Kidney tubule cell (primary cell): ENCODE results near the gene GCH1.
"Not testable (repeated sequence)": the region's sequence is repeated elsewhere in the genome, so short reads cannot be mapped to it uniquely, and the experiment has no call there.

Experiments used
- DNase-seq: peaks from one replicate; pipeline ENCODE4 v3.0.0-alpha.2; 2018; ENCODE audit warnings: low spot score

GCH1 gene, protein sequence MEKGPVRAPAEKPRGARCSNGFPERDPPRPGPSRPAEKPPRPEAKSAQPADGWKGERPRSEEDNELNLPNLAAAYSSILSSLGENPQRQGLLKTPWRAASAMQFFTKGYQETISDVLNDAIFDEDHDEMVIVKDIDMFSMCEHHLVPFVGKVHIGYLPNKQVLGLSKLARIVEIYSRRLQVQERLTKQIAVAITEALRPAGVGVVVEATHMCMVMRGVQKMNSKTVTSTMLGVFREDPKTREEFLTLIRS

DNA sequence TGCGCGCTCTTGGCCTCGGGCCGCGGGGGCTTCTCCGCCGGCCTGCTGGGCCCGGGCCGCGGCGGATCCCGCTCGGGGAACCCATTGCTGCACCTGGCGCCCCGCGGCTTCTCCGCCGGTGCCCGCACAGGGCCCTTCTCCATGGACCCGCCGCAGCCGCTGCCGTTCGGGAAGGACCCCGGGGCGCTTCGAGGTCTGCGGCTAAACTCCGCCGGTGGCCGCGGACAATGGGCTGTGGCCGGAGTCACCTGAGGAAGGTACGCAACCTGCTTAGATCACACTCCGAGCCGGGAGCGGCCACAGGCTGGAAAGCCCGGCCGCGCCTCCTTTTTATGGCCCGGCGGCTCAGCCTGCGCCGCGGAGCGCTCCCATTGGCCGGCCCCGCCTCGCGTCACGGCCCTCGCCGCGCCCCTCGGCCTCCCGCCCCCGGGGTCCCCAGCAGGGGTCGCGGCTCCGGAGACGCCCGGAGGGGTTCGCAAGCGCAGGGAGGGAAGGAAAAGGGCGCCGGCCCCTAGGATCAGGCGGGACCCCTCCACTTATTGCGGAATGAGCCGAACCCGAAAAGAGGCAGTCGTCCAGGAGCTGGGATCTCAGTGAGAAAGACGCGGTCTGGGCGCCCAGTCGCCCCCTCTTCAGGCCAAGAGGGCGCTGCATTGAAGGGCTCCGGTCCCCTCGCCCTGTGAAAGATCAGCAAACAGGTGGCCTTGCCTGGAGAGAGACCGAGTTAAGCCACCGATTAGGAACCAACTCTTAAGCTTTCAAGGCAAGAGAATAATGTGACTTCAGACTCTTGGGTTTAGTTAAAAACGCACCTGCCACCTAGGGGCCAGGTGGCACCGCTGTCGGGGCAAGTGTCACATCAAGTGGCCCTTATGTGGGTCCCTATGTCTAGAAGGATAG is at the start of gene GCH1:
TSS of gene GCH1 (minus strand) at position 306 of the 900 bp plus-strand sequence. CDS start at position 143, 163 bp downstream.
- DNase-seq, result peak; percentile 85

DNA sequence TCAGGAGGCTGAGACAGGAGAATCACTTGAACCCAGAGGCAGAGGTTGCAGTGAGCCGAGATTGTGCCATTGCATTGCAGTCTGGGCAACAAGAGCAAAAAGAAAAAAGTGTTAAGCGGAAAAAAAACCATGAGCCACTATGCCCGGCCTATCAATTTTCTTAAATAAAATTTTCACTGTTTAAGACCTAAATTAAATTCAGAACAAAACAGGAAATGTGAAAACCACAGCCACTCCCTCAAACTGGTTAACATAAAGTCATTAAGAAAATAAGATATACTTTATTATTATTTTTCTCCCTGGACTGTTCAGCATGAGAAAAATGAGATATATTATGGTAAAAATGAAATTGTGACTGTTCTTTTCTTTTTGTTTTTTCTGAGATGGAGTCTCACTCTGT is 44.6 kb upstream of the GCH1 start:
- no peak for DNase-seq

DNA sequence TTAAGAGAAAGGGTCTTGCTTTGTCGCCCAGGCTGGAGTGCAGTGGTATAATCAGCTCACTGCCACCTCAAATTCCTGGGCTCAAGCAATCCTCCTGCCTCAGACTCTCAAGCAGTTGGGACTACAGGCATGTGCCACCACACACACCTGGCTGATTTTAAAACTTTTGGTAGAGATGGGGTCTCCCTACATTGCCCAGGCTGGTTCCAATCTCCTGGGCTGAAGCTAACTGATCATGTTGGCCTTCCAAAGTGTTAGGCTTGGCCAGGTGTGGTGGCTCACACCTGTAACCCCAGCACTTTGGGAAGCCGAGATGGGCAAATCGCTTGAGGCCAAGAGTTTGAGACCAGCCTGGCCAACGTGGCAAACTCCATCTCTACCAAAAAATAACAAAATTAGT is 43.9 kb upstream of the GCH1 start:
- no peak for DNase-seq

DNA sequence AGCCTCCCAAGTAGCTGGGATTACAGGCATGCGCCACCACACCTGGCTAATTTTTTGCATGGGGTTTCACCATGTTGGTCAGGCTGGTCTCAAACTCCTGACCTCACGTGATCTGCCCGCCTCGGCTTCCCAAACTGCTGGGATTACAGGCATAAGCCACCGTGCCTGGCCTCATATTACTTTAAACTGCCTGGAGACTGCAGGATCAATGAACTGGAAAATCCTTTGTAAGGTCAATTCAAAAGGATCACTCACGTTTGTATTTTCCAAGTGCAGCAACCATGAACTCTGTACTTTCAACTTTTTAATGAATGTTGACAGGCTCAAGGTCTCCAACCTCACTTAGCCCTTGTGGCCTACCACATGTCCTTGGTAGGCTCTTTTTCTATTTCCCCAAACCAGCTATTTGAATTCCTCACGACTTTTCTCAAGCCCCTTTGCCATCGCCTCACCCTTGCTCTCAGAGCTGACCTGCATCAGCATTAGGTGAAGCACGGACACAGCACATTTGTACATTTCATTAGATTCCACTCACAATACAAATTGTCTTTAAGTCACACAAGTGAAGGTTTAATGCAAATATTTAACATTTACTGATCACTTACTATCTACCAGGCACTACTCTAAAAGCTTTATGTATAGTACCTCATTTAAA is 42.2 kb upstream of the GCH1 start:
- no peak for DNase-seq

DNA sequence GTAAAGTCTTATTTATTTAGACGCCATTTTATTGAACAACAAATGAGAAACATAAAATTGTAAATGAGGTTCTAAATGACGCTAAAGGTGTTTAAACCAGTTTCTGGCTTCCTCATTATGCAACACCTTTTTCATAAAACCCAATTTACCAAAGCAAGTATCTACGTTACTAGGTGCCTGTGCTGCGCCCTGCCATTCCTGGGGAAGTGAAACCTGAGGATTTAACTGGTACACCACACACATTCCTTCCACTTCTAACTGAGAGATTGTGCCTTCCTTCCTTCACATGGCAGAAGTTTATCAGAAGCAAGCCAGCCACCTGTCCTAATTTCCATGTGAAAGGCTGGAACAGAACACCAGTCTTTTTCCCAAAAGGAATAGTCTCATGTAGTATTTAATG is 40.3 kb upstream of the GCH1 start:
- no peak for DNase-seq

DNA sequence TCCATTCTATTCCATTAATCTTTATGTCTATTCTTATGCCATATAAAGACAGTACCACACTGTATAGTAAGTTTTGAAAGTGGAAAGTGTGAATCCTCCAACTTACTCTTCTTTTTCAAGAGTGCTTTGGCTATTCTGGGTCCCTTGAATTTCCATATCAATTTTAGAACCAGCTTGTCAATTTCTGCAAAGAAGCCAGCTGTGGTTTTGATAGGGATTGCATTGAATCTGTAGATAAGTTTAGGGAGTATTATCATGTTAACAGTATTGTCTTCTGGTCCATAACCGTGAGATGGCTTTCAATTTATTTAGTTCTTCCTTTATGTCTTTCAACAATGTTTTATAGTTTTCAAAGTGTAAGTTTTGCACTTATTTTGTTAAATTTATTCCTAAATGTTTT is 34.2 kb upstream of the GCH1 start:
- DNase-seq, result no peak

DNA sequence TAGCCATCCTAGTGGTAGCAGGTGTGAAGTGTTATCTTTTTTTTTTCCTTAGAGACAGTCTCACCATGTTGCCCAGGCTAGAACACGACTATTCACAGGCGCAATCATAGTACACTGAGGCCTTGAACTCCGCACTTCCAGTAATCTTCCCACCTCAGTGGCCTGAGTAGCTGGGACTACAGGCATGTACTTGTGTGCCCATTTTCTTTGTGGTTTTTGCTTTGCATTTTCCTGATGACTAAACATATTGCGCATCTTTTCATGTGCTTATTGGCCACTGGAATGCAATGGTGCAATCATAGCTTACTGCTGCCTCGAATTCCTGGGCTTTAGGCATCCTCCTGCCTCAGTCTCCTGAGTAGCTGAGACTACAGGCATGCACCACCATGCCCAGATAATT is 33.3 kb upstream of the GCH1 start:
- DNase-seq, result no peak

DNA sequence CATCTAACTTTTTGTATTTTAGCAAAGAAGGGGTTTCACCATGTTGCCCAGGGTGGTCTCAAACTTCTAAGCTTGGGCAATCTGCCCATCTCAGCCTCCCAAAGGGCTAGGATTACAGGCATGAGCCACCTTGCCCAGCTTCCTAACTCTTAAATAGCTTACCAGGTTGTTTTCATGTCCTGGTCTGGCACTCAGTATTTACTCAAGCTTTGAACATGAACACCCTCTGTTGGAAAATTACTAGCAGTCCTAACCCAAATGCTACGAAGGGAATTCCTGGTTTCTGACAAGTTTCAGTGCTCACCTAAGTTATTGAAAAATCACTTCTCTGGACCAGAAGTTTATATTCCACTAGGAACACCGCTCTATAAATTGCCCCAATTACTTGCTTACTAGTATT is 32.5 kb upstream of the GCH1 start:
- no peak for DNase-seq

DNA sequence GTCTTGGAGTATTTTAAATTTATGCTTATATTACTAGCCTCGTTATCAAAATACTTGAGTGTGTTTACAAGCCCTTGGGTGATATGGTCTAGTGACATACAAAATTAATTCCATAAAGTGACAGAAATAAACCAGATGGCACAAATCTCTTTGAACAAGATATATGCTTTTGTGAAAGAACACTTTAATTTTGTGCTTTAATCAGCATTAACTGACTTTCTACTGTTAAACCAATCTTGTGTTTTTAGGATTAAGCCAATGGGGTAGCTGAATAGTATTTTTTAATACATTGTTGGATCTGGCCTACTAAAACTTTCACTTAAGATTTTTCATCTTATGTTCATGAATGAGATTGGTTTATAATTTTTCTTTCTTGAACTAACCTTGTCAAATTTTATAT is 30.4 kb upstream of the GCH1 start:
- DNase-seq, result no peak

DNA sequence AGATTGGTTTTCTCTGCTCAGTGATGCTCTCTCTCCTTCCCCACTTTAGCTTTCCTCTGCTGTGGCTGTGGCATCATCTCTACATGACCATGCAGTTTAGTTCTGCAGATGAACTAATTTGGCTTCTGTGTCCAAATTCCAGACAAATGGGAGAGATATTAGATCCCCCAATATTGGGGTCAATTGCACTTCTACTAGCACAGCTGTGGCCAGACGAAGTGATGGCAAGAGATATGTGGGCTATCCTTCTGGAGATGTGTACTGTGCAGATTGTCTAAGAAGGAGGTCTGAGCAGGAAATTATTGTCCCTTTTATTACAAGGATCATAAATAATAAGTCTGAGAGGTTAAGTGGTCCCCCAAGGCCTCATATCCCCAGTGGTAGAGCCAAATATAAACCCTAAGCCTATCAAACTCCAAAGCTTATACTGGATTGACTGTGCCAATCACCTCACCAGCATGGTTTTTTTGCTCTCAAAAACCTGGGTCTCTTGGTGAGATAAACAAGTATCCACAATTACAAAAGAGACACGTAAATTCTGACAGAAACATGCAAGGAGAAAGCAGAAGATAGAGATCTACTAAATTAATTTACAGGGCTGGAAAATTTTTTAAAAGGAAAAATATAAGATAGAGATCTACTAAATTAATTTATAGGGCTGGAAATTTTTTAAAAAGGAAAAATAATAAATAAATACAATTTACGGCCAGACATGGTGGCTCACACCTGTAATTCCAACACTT is 29.1 kb upstream of the GCH1 start:
- no peak for DNase-seq

DNA sequence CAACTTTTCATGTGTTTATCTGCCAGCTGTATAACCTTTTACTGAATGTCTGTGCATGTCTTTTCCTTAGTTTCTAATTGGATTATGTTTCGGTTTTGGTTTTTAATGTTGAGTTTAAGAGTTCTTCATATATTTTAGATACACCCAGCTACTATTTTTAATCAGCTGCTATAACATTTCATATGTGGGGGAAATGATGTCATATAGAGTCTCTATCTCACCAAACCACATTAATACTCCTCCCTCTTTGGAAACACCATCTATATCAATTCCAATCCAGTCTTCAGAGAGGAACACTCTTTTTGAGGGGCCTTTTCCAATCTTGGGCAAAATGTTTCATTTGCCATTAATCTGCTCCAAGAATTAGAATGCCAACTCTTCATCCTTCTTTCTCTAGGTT is 28.5 kb upstream of the GCH1 start:
- DNase-seq, result no peak

DNA sequence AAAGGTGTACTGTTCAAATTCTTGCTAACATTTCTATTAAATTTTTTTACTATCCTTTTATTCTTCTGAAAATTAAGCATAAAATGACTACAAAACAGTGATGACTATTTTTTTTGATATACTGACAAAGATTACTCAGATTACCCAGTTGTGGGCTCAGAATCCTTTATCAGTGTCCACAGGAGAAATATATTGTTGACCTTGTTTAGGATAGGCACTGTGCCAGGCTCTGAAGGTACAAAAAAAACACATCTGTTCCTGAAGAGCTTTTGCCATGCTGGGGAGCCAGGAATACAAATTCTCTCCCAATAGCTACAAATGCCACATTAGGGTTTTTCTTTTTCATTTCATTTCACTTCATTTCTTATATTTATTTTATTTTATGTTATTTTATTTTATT is 26.9 kb upstream of the GCH1 start:
- DNase-seq, result no peak

DNA sequence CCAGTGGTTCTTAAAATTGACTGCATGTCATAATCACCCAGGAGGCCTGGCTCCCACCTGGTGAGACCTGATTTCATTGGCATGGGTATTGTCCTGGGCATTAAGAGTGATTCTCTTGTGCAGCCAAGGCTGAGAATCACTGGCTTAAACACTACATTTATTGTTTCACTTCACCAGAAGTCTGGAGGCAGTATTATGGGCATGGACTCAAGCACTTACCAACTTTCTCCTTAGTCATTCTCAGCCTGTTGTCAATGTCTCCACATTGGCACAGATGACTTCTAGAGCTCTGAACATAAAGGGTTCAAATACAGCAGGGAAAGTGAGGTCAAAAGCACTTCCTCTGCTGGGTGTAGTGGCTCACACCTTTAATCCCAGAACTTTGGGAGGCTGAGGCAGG is 25.6 kb upstream of the GCH1 start:
- DNase-seq, result no peak

DNA sequence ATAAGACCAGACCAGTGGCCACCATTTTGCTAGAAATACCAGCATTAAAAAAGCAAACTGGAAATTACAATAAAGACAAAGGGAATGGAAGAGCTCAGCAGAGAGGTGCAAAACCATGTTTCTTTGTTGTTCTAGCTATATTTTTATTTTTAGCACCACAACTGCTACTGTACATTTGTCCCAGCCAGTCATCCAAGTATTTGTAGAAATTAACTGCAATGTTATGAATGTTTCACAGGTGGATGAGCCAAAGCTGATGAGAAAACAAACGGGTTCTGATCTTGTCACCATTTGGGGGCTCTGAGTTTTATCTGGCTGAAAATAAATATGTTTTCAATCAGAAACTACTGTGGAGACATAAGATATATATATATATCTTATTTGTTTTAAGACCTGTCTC is 24.9 kb upstream of the GCH1 start:
- no peak for DNase-seq

DNA sequence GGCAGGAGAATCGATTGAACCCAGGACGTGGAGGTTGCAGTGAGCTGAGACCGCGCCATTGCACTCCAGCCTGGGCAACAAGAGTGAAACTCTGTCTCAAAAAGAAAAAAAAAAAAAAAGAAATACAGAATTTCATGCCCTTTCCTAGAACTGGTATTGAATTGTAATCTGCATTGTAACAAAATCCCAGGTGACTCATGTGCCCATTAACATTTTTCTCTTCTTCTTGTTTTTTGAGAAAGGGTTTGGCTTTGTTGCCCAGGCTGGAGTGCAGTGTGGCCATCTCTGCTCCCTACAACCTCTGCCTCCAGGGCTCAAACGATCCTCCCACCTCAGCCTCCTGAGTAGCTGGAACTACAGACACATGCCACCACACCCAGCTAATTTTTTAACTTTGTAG is 23.9 kb upstream of the GCH1 start:
- DNase-seq, result not testable (repeated sequence)

DNA sequence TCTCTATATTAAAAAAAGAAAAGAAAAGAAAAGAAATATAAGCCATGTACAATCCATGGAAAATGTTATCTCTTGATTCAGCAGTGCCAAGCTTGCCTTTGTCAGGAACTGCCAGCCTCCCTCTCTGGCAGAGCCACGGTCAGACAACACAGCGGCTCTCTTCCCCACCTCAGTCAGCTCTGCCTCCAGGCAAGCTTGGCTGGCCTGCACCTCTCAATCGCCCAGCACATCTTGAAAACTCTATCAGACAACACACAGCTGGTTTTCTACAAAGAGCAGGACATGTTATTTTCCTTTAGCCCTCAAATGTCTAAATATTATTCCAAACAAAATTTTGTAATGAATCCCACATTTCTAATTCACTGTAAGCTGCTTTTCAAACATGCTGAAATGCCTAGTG is 20.0 kb upstream of the GCH1 start:
- no peak for DNase-seq

DNA sequence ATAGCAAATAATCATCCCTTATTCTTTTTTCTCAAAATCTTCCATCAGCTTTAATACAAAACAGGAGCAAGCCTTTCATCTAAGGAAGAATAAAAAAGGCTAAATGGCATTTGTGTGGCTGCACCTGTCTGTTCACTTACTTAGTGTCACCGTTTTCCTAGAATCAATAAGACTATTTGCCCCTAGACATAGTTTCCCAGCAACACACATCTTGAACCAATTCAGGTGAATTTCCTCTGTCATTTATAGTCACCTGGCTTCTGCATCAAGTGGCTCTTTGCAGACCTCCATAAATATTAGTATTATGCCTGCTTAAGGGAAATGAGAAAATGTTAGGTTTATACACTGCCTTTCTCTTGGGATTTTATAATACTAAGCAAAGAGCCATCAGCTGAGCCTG is 17.4 kb upstream of the GCH1 start:
- no peak for DNase-seq

DNA sequence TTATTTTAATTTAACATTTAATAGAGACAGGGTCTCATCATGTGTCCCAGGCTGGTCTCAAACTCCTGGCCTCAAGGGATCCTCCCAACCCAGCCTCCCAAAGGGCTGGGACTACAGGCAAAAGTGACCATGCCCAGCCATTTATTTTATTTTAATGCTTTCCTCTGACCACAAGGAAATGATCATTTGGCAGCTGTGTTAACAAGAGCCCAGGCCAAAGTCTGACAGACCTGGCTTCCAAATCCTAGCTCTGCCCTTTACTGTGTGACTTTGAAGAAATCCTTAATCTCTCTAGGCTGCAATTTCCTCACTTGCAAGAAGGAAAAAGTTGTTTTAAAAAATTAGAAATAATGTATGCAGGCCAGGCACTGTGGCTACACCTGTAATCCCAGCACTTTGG is 16.7 kb upstream of the GCH1 start:
- DNase-seq, result no peak

DNA sequence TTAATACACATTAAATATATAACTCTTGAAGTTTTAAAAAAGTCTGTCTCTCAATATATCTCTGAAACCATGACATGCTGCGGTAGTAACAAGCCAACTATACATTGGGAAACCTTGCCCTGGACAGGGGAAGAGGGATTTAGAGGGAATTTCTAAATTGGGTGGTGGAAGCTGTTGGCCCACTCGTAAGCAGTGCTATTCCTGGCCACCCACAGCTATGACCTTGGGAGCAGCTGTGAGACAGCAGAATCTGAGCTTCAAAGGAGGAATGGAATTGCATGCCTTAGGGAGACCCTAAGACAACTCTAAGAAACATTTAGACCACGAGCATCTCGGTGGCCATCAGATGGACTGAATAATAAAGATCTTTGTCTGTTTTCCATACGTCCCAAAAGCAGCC is 15.8 kb upstream of the GCH1 start:
- DNase-seq, result no peak

DNA sequence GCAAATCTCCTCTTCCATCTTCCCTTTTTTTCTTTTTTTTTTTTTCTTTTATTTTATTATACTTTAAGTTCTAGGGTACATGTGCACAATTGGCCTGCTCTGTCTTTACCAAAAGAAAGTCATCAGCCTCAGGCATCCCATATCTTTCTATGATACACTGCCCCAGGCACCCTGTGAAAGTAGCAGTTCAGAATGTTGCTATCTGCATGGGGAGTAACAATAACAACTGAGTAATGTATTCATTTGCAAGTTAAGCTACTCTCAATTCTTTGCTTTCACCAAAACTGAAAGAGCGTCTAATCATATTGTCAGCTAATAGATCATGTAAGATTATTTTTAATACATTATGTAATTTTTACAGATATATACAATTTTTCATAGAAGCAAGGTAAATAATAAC is 13.5 kb upstream of the GCH1 start:
- DNase-seq, result no peak

DNA sequence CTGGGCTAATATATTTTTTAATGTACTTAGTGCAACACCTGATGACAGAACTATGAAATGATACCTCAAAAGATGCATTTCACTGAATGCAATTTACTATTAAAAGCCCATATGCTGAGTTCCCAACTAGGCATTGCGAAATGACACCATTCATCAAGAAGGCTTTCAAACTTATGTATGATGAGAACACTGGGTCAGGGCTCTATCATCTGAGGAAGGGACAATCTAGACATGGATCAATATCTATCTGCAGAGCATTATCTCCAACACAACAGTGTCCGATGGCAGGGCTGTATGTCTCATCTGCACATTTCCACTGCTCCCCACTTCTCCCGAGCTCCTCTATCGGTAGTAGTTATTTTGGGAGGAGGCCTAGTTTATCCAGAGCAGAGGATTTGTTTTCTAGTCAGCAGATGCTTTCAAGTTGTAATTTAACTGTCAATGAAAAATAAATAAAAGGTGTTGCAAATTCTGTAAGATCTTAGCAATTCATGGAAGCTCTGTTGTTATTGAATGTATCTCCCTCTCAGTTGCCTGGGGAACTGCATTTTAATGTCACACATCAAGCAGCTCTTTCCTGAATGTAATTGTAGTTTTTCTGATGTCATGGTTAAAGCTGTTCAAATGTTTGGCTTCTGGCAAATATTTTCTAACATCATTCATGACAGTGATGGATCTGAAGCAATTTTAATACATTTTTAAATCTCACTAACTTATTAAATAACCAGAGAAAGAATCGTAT is 7.4 kb upstream of the GCH1 start:
- DNase-seq, result no peak

DNA sequence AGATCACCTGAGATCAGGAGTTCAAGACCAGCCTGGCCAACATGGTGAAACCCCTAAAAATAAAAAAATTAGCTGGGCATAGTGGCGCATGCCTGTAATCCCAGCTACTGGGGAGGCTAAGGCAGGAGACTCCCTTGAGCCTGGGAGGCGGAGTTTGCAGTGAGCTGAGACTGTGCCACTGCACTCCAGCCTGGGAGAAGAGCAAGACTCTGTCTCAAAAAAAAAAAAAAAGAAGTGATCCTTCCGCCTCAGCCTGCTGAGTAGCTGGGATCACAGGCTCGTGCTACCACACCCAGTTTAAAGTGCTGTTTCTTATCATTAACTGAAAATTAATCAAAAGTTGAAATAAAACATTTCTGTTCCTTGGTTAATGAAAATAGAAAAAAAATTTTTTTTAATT is 6.3 kb upstream of the GCH1 start:
- not testable (repeated sequence) for DNase-seq
